Stimulated activated naive CD8-positive, alpha-beta T cell treated with anti-CD3 and anti-CD28 coated beads, Interleukin-15, Interleukin-2, amounts not matched to agents 100 ng/mL and 50 ng/mL, for 24 hours (primary cell): ENCODE results near the gene SCAPER.
"Not testable (repeated sequence)": the region's sequence is repeated elsewhere in the genome, so short reads cannot be mapped to it uniquely, and the experiment has no call there.

ENCODE experiments used
- H3K27ac Mint-ChIP-seq: one replicate; pipeline ENCODE4 v1.8.0; 2021; ENCODE audit warnings: mild to moderate bottlenecking, mixed read lengths
- H3K27me3 Mint-ChIP-seq: one replicate; pipeline ENCODE4 v1.8.0; 2021; ENCODE audit warnings: mixed read lengths
- H3K36me3 Mint-ChIP-seq: one replicate; pipeline ENCODE4 v1.8.0; 2021; ENCODE audit warnings: low read depth, mixed read lengths
- H3K4me1 Mint-ChIP-seq: one replicate; pipeline ENCODE4 v1.8.0; 2021; ENCODE audit warnings: low read depth, mixed read lengths
- H3K4me3 Mint-ChIP-seq: one replicate; pipeline ENCODE4 v1.8.0; 2021; ENCODE audit warnings: mild to moderate bottlenecking, mixed read lengths
- H3K9me3 Mint-ChIP-seq: one replicate; pipeline ENCODE4 v1.8.0; 2021; ENCODE audit warnings: mixed read lengths

SCAPER gene

GRCh38 chr15:76433036-76433435, 472.1 kb downstream of the SCAPER start:
- not testable (repeated sequence) for H3K4me1 Mint-ChIP-seq, H3K27ac Mint-ChIP-seq, H3K9me3 Mint-ChIP-seq, H3K4me3 Mint-ChIP-seq, H3K27me3 Mint-ChIP-seq
- H3K36me3 Mint-ChIP-seq = peaks cover 46% of the 10 kb centered on the region

GRCh38 chr15:76432604-76433003, 472.5 kb downstream of the SCAPER start:
- Mint-ChIP-seq H3K27me3 (no peaks in the 10 kb centered on the region), H3K9me3 (peaks cover 6% of the 10 kb centered on the region), H3K27ac (no peak overlapping the region), H3K4me1 (no peaks in the 10 kb centered on the region), H3K4me3 (no peak overlapping the region), H3K36me3 (peaks cover 48% of the 10 kb centered on the region)

GRCh38 chr15:76431971-76432370, 473.2 kb downstream of the SCAPER start:
- Mint-ChIP-seq H3K4me3 (no peak overlapping the region), H3K9me3 (peaks cover 7% of the 10 kb centered on the region), H3K36me3 (peaks cover 52% of the 10 kb centered on the region), H3K27ac (no peak overlapping the region), H3K4me1 (no peaks in the 10 kb centered on the region), H3K27me3 (no peaks in the 10 kb centered on the region)

GRCh38 chr15:76430711-76431110, 474.4 kb downstream of the SCAPER start:
- not testable (repeated sequence) for H3K4me3 Mint-ChIP-seq, H3K27ac Mint-ChIP-seq, H3K4me1 Mint-ChIP-seq, H3K27me3 Mint-ChIP-seq
- Mint-ChIP-seq H3K36me3 (peaks cover 58% of the 10 kb centered on the region), H3K9me3 (peaks cover 12% of the 10 kb centered on the region)

GRCh38 chr15:76429661-76430060, 475.5 kb downstream of the SCAPER start:
- Mint-ChIP-seq H3K27me3 (no peaks in the 10 kb centered on the region), H3K27ac (no peak overlapping the region), H3K36me3 (peaks cover 58% of the 10 kb centered on the region), H3K4me3 (no peak overlapping the region), H3K4me1 (no peaks in the 10 kb centered on the region), H3K9me3 (peaks cover 18% of the 10 kb centered on the region)

GRCh38 chr15:76426941-76427340, 478.2 kb downstream of the SCAPER start:
- H3K27me3 Mint-ChIP-seq = no peaks in the 10 kb centered on the region

GRCh38 chr15:76418352-76419140, 486.6 kb downstream of the SCAPER start:
- peaks cover 5% of the 10 kb centered on the region for H3K36me3 Mint-ChIP-seq
- H3K9me3 Mint-ChIP-seq = no peaks in the 10 kb centered on the region
- no peak overlapping the region for H3K27ac Mint-ChIP-seq
- H3K4me3 Mint-ChIP-seq = no peak overlapping the region
- no peaks in the 10 kb centered on the region for H3K27me3 Mint-ChIP-seq
- no peaks in the 10 kb centered on the region for H3K4me1 Mint-ChIP-seq

More at GRCh38 chr15:76426941-76427340, 478.2 kb downstream of the SCAPER start:
- H3K9me3 Mint-ChIP-seq = peaks cover 18% of the 10 kb centered on the region
- H3K4me3 Mint-ChIP-seq = no peak overlapping the region
- H3K4me1 Mint-ChIP-seq = no peaks in the 10 kb centered on the region
- no peak overlapping the region for H3K27ac Mint-ChIP-seq
- H3K36me3 Mint-ChIP-seq = peaks cover 40% of the 10 kb centered on the region

- Mint-ChIP-seq H3K27me3 (no peaks in the 10 kb centered on the region), H3K4me3 (no peak overlapping the region), H3K4me1 (no peaks in the 10 kb centered on the region), H3K27ac (no peak overlapping the region), H3K36me3 (peaks cover 32% of the 10 kb centered on the region), H3K9me3 (no peaks in the 10 kb centered on the region)
Observed at GRCh38 chr15:76401285-76401684, 503.9 kb downstream of the SCAPER start.

GRCh38 chr15:76398317-76399104, 506.6 kb downstream of the SCAPER start:
- Mint-ChIP-seq H3K27me3 (no peaks in the 10 kb centered on the region), H3K4me1 (no peaks in the 10 kb centered on the region), H3K4me3 (no peak overlapping the region), H3K36me3 (peaks cover 32% of the 10 kb centered on the region), H3K9me3 (no peaks in the 10 kb centered on the region), H3K27ac (no peak overlapping the region)

- Mint-ChIP-seq H3K36me3 (peaks cover 11% of the 10 kb centered on the region), H3K27ac (no peak overlapping the region), H3K27me3 (no peaks in the 10 kb centered on the region), H3K4me1 (no peaks in the 10 kb centered on the region), H3K4me3 (no peak overlapping the region), H3K9me3 (no peaks in the 10 kb centered on the region)
Observed at GRCh38 chr15:76393614-76394013, 511.5 kb downstream of the SCAPER start.

- Mint-ChIP-seq H3K9me3 (no peaks in the 10 kb centered on the region), H3K4me1 (no peaks in the 10 kb centered on the region), H3K36me3 (peaks cover 8% of the 10 kb centered on the region), H3K27ac (no peak overlapping the region), H3K4me3 (no peak overlapping the region), H3K27me3 (no peaks in the 10 kb centered on the region)
Observed at GRCh38 chr15:76391847-76392246, 513.3 kb downstream of the SCAPER start.

GRCh38 chr15:76391309-76391708, 513.8 kb downstream of the SCAPER start:
- no peaks in the 10 kb centered on the region for H3K9me3 Mint-ChIP-seq
- H3K36me3 Mint-ChIP-seq = peaks cover 8% of the 10 kb centered on the region
- no peaks in the 10 kb centered on the region for H3K4me1 Mint-ChIP-seq
- no peak overlapping the region for H3K27ac Mint-ChIP-seq
- no peaks in the 10 kb centered on the region for H3K27me3 Mint-ChIP-seq
- H3K4me3 Mint-ChIP-seq = no peak overlapping the region

- Mint-ChIP-seq H3K36me3 (peaks cover 8% of the 10 kb centered on the region), H3K27me3 (no peaks in the 10 kb centered on the region), H3K4me3 (no peak overlapping the region), H3K27ac (no peak overlapping the region), H3K4me1 (no peaks in the 10 kb centered on the region), H3K9me3 (no peaks in the 10 kb centered on the region)
Observed at GRCh38 chr15:76390571-76390970, 514.6 kb downstream of the SCAPER start.

GRCh38 chr15:76386926-76387325, 518.2 kb downstream of the SCAPER start:
- Mint-ChIP-seq H3K27me3 (no peaks in the 10 kb centered on the region), H3K4me3 (no peak overlapping the region), H3K36me3 (peaks cover 8% of the 10 kb centered on the region), H3K27ac (no peak overlapping the region), H3K9me3 (no peaks in the 10 kb centered on the region), H3K4me1 (no peaks in the 10 kb centered on the region)

- H3K27me3 Mint-ChIP-seq = no peaks in the 10 kb centered on the region
- H3K27ac Mint-ChIP-seq = no peak overlapping the region
- no peaks in the 10 kb centered on the region for H3K9me3 Mint-ChIP-seq
- H3K4me3 Mint-ChIP-seq = no peak overlapping the region
- H3K36me3 Mint-ChIP-seq = peaks cover 8% of the 10 kb centered on the region
- no peaks in the 10 kb centered on the region for H3K4me1 Mint-ChIP-seq
Observed at GRCh38 chr15:76386178-76386577, 519.0 kb downstream of the SCAPER start.
